H9 (cell line): ENCODE data around the gene DUSP15. TPM values are rescaled to one million over a fixed set of nuclear protein-coding genes. Genes with fewer than 3 reads are reported as not detected.

Experiments used
- DNase-seq: peaks from one replicate; pipeline ENCODE4 v3.0.0-alpha.2; 2017
- H2AFZ ChIP-seq: one replicate; pipeline ENCODE4 v1.6.1; 2013; ENCODE audit warnings: mild to moderate bottlenecking, low read length, control low read depth, moderate library complexity
- H2AK5ac ChIP-seq: 2 replicates; pipeline ENCODE4 v1.6.1; 2013; ENCODE audit warnings: low read length, control low read depth, mixed read lengths; ENCODE audit not compliant: insufficient read length
- H2BK120ac ChIP-seq: one replicate; pipeline ENCODE4 v1.6.1; 2013; ENCODE audit warnings: low read depth, mild to moderate bottlenecking, low read length, control low read depth, inconsistent platforms; ENCODE audit not compliant: poor library complexity, severe bottlenecking
- H2BK12ac ChIP-seq: 2 replicates; pipeline ENCODE4 v1.6.1; 2013; ENCODE audit warnings: low read length, control low read depth, mixed read lengths, low read depth; ENCODE audit not compliant: insufficient read length
- H2BK15ac ChIP-seq: 2 replicates; pipeline ENCODE4 v1.6.1; 2013; ENCODE audit warnings: low read depth, low read length, control low read depth
- H2BK20ac ChIP-seq: one replicate; pipeline ENCODE4 v1.6.1; 2013; ENCODE audit warnings: low read depth, mild to moderate bottlenecking, low read length, control low read depth, inconsistent platforms; ENCODE audit not compliant: poor library complexity, severe bottlenecking
- H2BK5ac ChIP-seq: 2 replicates; pipeline ENCODE4 v1.6.1; 2013; ENCODE audit warnings: low read length, control low read depth, mixed read lengths; ENCODE audit not compliant: insufficient read length
- H3K14ac ChIP-seq: 2 replicates; pipeline ENCODE4 v1.6.1; 2013; ENCODE audit warnings: low read length, control low read depth; ENCODE audit not compliant: insufficient read depth
- H3K18ac ChIP-seq: 2 replicates; pipeline ENCODE4 v1.6.1; 2013; ENCODE audit warnings: low read depth, mild to moderate bottlenecking, mixed read lengths, low read length, control low read depth; ENCODE audit not compliant: insufficient read length
- H3K23ac ChIP-seq: 2 replicates; pipeline ENCODE4 v1.6.1; 2013; ENCODE audit warnings: low read length, control low read depth, mixed read lengths, low read depth; ENCODE audit not compliant: insufficient read length
- H3K23me2 ChIP-seq: 2 replicates; pipeline ENCODE4 v1.6.1; 2013; ENCODE audit warnings: low read depth, mild to moderate bottlenecking, mixed read lengths, low read length, control low read depth; ENCODE audit not compliant: insufficient read length, poor library complexity, severe bottlenecking
- H3K27ac ChIP-seq: 2 replicates; pipeline ENCODE4 v1.5.1; 2013; ENCODE audit warnings: low read length, control low read depth, mixed read lengths, low read depth; ENCODE audit not compliant: insufficient read length
- H3K27me3 ChIP-seq: 2 replicates; pipeline ENCODE4 v1.6.1; 2013; ENCODE audit warnings: low read length, control low read depth, inconsistent platforms; ENCODE audit not compliant: insufficient read depth
- H3K4ac ChIP-seq: 2 replicates; pipeline ENCODE4 v1.6.1; 2013; ENCODE audit warnings: low read depth, mild to moderate bottlenecking, control low read depth, inconsistent platforms, low read length, moderate library complexity
- H3K4me1 ChIP-seq: 2 replicates; pipeline ENCODE4 v1.6.1; 2013; ENCODE audit warnings: low read length, control low read depth, inconsistent platforms; ENCODE audit not compliant: insufficient read depth
- H3K4me2 ChIP-seq: 2 replicates; pipeline ENCODE4 v1.6.1; 2013; ENCODE audit warnings: low read length, control low read depth, mixed read lengths; ENCODE audit not compliant: insufficient read length, insufficient read depth
- H3K56ac ChIP-seq: 2 replicates; pipeline ENCODE4 v1.6.1; 2013; ENCODE audit warnings: low read depth, mild to moderate bottlenecking, mixed read lengths, low read length, control low read depth; ENCODE audit not compliant: insufficient read length
- H3K79me1 ChIP-seq: 2 replicates; pipeline ENCODE4 v1.6.1; 2013; ENCODE audit warnings: low read depth, mild to moderate bottlenecking, moderate library complexity, low read length, control low read depth, inconsistent platforms; ENCODE audit not compliant: insufficient read depth, poor library complexity, severe bottlenecking
- H3K79me2 ChIP-seq: 2 replicates; pipeline ENCODE4 v1.6.1; 2013; ENCODE audit warnings: low read length, control low read depth, inconsistent platforms; ENCODE audit not compliant: insufficient read depth
- H3K9ac ChIP-seq: 2 replicates; pipeline ENCODE4 v1.6.1; 2013; ENCODE audit warnings: low read length, control low read depth, mixed read lengths; ENCODE audit not compliant: insufficient read length; ENCODE audit errors: extremely low read depth
- H3K9me3 ChIP-seq: one replicate; pipeline ENCODE4 v1.6.1; 2013; ENCODE audit warnings: low read depth, low read length, inconsistent platforms; ENCODE audit not compliant: control insufficient read depth
- H3T11ph ChIP-seq: one replicate; pipeline ENCODE4 v1.6.1; 2013; ENCODE audit warnings: mild to moderate bottlenecking, low read length, control low read depth, inconsistent platforms
- H4K20me1 ChIP-seq: one replicate; pipeline ENCODE4 v1.6.1; 2013; ENCODE audit not compliant: control insufficient read depth, insufficient read length, insufficient read depth
- H4K5ac ChIP-seq: 2 replicates; pipeline ENCODE4 v1.6.1; 2013; ENCODE audit warnings: low read depth, mild to moderate bottlenecking, mixed read lengths, low read length, control low read depth; ENCODE audit not compliant: insufficient read length
- H4K8ac ChIP-seq: replicated peaks from 2 replicates; pipeline ENCODE4 v1.6.1; 2013; ENCODE audit warnings: low read length, control low read depth, mixed read lengths, low read depth; ENCODE audit not compliant: insufficient read length
- H4K91ac ChIP-seq: 2 replicates; pipeline ENCODE4 v1.6.1; 2013; ENCODE audit warnings: low read depth, mild to moderate bottlenecking, moderate library complexity, mixed read lengths, low read length, control low read depth; ENCODE audit not compliant: insufficient read length
- H3K27ac Mint-ChIP-seq, 3 experiments: 2 replicates in 2 of 3; 3 replicates in 1 of 3; pipeline ENCODE4 v1.8.0; 2020 to 2021; ENCODE audit warnings: mixed read lengths in 3 of 3, mild to moderate bottlenecking in 1 of 3, moderate library complexity in 1 of 3
- H3K27me3 Mint-ChIP-seq: 2 replicates; pipeline ENCODE4 v1.8.0; 2021; ENCODE audit warnings: low read depth, mild to moderate bottlenecking, moderate library complexity, mixed read lengths
- H3K36me3 Mint-ChIP-seq, 3 experiments: 2 replicates in 2 of 3; 3 replicates in 1 of 3; pipeline ENCODE4 v1.8.0; 2020 to 2021; ENCODE audit warnings: low read depth in 3 of 3, mixed read lengths in 3 of 3; ENCODE audit not compliant: insufficient read depth in 1 of 3
- H3K4me1 Mint-ChIP-seq, 2 experiments: 2 replicates each; pipeline ENCODE4 v1.8.0; 2020; ENCODE audit warnings: mixed read lengths in 2 of 2
- H3K4me3 Mint-ChIP-seq, 2 experiments: 2 replicates in 1 of 2; 3 replicates in 1 of 2; pipeline ENCODE4 v1.8.0; 2020 to 2021; ENCODE audit warnings: mild to moderate bottlenecking in 2 of 2, mixed read lengths in 2 of 2, moderate library complexity in 1 of 2
- H3K9me3 Mint-ChIP-seq, 2 experiments: 2 replicates in 1 of 2; 3 replicates in 1 of 2; pipeline ENCODE4 v1.8.0; 2020; ENCODE audit warnings: mild to moderate bottlenecking in 2 of 2, mixed read lengths in 2 of 2, moderate library complexity in 1 of 2
- WGBS: extraction: QIAGEN DNeasy Blood & Tissue Kit; methylation state at CpG from one replicate; pipeline ENCODE4 v1.1.7; 2013; ENCODE audit warnings: missing lambda C conversion rate, low lambda C conversion rate, mixed read lengths; ENCODE audit not compliant: insufficient read length; ENCODE audit errors: extremely low coverage; 5-methylcytosine and 5-hydroxymethylcytosine counted together
- total RNA-seq: library from RNA; stranded (reverse); gene quantifications from 2 replicates; pipeline ENCODE4 v1.2.1, GENCODE V29; 2021
- TF ChIP-seq, protein P1 (sequence below): fragments of 200-600 bp; sonication (generic); conservative IDR thresholded peaks from 3 replicates; pipeline ENCODE4 v1.8.0; 2021; ENCODE audit warnings: antibody characterized with exemption, mild to moderate bottlenecking

Gene DUSP15
- total RNA-seq, 1 experiment from 2014 or later, result 5.6 TPM

DNA sequence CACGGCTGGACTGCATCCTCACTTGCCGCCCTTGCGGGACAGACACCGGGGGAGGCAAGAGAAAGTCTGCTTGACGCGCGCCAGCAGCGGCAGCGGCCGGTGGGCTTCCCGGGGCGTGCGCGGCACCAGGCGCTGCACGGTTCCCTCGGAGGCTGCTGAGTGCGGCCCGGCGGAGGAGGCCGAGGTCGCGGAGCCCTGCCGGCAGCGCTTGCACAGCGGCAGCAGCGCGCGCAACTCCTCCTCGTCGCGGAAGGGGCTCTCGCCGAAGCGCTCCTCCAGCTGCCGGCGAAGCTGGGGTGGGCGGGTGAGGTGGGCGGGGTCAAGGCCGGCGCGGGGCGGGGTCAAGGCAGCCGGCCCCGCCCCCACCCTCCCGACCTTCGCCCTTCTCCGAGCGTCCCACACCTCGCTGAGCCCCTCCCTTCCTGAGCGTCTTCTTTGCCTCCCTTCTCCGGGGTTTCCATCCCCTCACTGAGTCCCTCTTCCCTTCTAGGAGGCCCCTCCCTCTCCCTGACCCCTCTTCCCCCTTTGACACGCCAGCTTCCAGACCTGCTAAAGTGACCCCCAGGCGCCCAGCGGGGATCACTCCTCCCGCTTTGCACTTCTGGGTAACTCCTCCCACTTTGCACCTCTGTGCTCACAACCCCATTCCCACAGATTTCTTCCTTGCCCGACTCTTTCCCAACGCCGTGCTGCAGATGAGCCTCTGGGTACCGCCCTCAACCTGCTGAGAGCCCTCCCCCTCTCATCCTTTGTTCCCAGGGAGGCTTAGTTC, 8.8 kb downstream of the DUSP15 start:
- Histone ChIP-seq H4K8ac (no peak overlapping the region), H2AFZ (no peak overlapping the region), H3K27me3 (no peaks in the 10 kb centered on the region), H2BK5ac (no peak overlapping the region), H3T11ph (no peak overlapping the region), H2BK20ac (no peak overlapping the region), H3K4ac (no peak overlapping the region), H3K79me1 (no peaks in the 10 kb centered on the region), H3K27ac (no peak overlapping the region), H3K79me2 (no peaks in the 10 kb centered on the region), H4K91ac (no peak overlapping the region), H3K14ac (peak overlapping the region; percentile 15; the same call in 1 of the 2 replicates), H2BK120ac (no peak overlapping the region), H3K18ac (peak overlapping the region; percentile 6), H3K56ac (no peak overlapping the region), H2BK12ac (no peak overlapping the region), H4K5ac (no peak overlapping the region), H3K23ac (no peak overlapping the region), H3K9me3 (no peaks in the 10 kb centered on the region), H2BK15ac (no peak overlapping the region), H3K4me1 (peaks cover 3% of the 10 kb centered on the region; the same call in 1 of the 2 replicates), H2AK5ac (no peak overlapping the region), H3K4me2 (peak overlapping the region; percentile 66), H4K20me1 (no peaks in the 10 kb centered on the region), H3K9ac (no peak overlapping the region), H3K23me2 (peaks cover 13% of the 10 kb centered on the region)
- H3K4me1 Mint-ChIP-seq, result peaks cover 30 to 33% of the 10 kb centered on the region in 2 experiments
- peak; percentile 93 for DNase-seq
- H3K36me3 Mint-ChIP-seq, result no peaks in the 10 kb centered on the region; a peak in 1 of 7 replicates
- peak overlapping the region; percentile 13 to 93 (median 85); a peak in 6 of 7 replicates for H3K27ac Mint-ChIP-seq
- TF ChIP-seq, protein P1, sequence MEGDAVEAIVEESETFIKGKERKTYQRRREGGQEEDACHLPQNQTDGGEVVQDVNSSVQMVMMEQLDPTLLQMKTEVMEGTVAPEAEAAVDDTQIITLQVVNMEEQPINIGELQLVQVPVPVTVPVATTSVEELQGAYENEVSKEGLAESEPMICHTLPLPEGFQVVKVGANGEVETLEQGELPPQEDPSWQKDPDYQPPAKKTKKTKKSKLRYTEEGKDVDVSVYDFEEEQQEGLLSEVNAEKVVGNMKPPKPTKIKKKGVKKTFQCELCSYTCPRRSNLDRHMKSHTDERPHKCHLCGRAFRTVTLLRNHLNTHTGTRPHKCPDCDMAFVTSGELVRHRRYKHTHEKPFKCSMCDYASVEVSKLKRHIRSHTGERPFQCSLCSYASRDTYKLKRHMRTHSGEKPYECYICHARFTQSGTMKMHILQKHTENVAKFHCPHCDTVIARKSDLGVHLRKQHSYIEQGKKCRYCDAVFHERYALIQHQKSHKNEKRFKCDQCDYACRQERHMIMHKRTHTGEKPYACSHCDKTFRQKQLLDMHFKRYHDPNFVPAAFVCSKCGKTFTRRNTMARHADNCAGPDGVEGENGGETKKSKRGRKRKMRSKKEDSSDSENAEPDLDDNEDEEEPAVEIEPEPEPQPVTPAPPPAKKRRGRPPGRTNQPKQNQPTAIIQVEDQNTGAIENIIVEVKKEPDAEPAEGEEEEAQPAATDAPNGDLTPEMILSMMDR, result no peak
- H3K4me3 Mint-ChIP-seq, result peak overlapping the region; percentile 84 to 85
- no CpG with 5 or more reads among the region's 60 CpGs for WGBS
- no peaks in the 10 kb centered on the region for H3K9me3 Mint-ChIP-seq
- H3K27me3 Mint-ChIP-seq, result peaks cover 18% of the 10 kb centered on the region
